ENCODE results near the gene CAPG. TPM values are rescaled to one million over a fixed set of nuclear protein-coding genes. Genes with fewer than 3 reads are reported as not detected.

Gene CAPG
- total and polyA plus RNA-seq, 9 of the 15 experiments (the other 6 are each of a cell fraction or from before 2014, with no cell fraction given), result 10.6 to 90.4 (median 56.0) TPM

- TF ChIP-seq FOSL1 (tag; conservative IDR thresholded peaks at IDR 0.05), result peak; percentile 75
- TF ChIP-seq, protein P1, sequence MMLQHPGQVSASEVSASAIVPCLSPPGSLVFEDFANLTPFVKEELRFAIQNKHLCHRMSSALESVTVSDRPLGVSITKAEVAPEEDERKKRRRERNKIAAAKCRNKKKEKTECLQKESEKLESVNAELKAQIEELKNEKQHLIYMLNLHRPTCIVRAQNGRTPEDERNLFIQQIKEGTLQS (IDR thresholded peaks at IDR 0.05), result peak; percentile 49
- TF ChIP-seq, protein P1 (CRISPR knock-in tag; conservative IDR thresholded peaks at IDR 0.05), result no peak
- TF ChIP-seq SMARCB1 (IDR thresholded peaks at IDR 0.05; ENCODE audit: insufficient read length, low read depth), result peak; percentile 22
- TF ChIP-seq MAZ (CRISPR knock-in tag; conservative IDR thresholded peaks at IDR 0.05 in 1 of 2, IDR thresholded peaks at IDR 0.05 in 1 of 2), result 0 out of 4 replicates have a peak, but pooled peaks of 1 of the 2 experiments have one; percentile 18
- peak; percentile 12; the same call in 1 of the 2 replicates for TF ChIP-seq DMBX1 (CRISPR knock-in tag; IDR thresholded peaks at IDR 0.05; ENCODE audit: borderline replicate concordance)
- TF ChIP-seq TEAD1 (CRISPR knock-in tag; IDR thresholded peaks at IDR 0.05), result no peak
- TF ChIP-seq, protein P2, sequence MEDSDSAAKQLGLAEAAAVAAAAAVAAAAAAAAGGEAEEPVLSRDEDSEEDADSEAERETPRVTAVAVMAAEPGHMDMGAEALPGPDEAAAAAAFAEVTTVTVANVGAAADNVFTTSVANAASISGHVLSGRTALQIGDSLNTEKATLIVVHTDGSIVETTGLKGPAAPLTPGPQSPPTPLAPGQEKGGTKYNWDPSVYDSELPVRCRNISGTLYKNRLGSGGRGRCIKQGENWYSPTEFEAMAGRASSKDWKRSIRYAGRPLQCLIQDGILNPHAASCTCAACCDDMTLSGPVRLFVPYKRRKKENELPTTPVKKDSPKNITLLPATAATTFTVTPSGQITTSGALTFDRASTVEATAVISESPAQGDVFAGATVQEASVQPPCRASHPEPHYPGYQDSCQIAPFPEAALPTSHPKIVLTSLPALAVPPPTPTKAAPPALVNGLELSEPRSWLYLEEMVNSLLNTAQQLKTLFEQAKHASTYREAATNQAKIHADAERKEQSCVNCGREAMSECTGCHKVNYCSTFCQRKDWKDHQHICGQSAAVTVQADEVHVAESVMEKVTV (CRISPR knock-in tag; IDR thresholded peaks at IDR 0.05), result no peak
- TF ChIP-seq EHMT2 (IDR thresholded peaks at IDR 0.05), result 0 out of 2 replicates have a peak, but pooled peaks have one; percentile 14
- TF ChIP-seq RREB1 (CRISPR knock-in tag; IDR thresholded peaks at IDR 0.05), result no peak
- 0 out of 2 replicates have a peak, but pooled peaks have one; percentile 40 for TF ChIP-seq ZNF586 (CRISPR knock-in tag; conservative IDR thresholded peaks at IDR 0.05)
- no peak for TF ChIP-seq HDGF (IDR thresholded peaks at IDR 0.05)
- TF ChIP-seq ATF4 (CRISPR knock-in tag; IDR thresholded peaks at IDR 0.05), result no peak
- 0 out of 2 replicates have a peak, but pooled peaks have one; percentile 4 for TF ChIP-seq CTBP1 (IDR thresholded peaks at IDR 0.05; ENCODE audit: borderline replicate concordance)
- TF ChIP-seq ZKSCAN3 (CRISPR knock-in tag; IDR thresholded peaks at IDR 0.05), result no peak
- 0 out of 2 replicates have a peak, but pooled peaks have one; percentile 22 for TF ChIP-seq BHLHE40 (IDR thresholded peaks at IDR 0.05; ENCODE audit: low read length)
- 0 out of 2 replicates have a peak, but pooled peaks have one; percentile 10 for TF ChIP-seq ZNF589 (CRISPR knock-in tag; IDR thresholded peaks at IDR 0.05; ENCODE audit: low read depth)
- no peak for TF ChIP-seq NFATC3 (IDR thresholded peaks at IDR 0.05)
- TF ChIP-seq MYNN (IDR thresholded peaks at IDR 0.05), result 0 out of 2 replicates have a peak, but pooled peaks have one; percentile 45
- TF ChIP-seq MYNN (CRISPR knock-in tag; IDR thresholded peaks at IDR 0.05), result no peak
- TF ChIP-seq DPF2 (IDR thresholded peaks at IDR 0.05), result peak; percentile 42; the same call in 1 of the 2 replicates
These were observed 56.3 kb downstream of the CAPG start (continued) for GRCh38 chr2:85353876-85354285.
